SK-N-SH (cell line): Measurements from ENCODE around the gene CRYBG1. TPM values are rescaled to one million over a fixed set of nuclear protein-coding genes. Genes with fewer than 3 reads are reported as not detected.

Source experiments
- ELF1 ChIP-seq: IDR thresholded peaks from 2 replicates; pipeline ENCODE4 v1.4.0; 2012
- EP300 ChIP-seq, 2 experiments: IDR thresholded peaks; 2 replicates each; pipeline versions ENCODE4 v1.4.0 to v1.6.1; 2012; ENCODE audit warnings: borderline replicate concordance in 1 of 2, low read depth in 1 of 2, low read length in 1 of 2
- EZH2phosphoT487 ChIP-seq: fragments of 200-600 bp; sonication (generic); IDR thresholded peaks from 2 replicates; pipeline ENCODE4 v1.6.1; 2017; ENCODE audit warnings: low read depth, mixed run types, mild to moderate bottlenecking, antibody characterized with exemption, moderate library complexity, borderline replicate concordance
- FOSL2 ChIP-seq: IDR thresholded peaks from 2 replicates; pipeline ENCODE4 v1.4.0; 2012; ENCODE audit warnings: low read depth, mild to moderate bottlenecking, moderate library complexity, borderline replicate concordance
- FOXM1 ChIP-seq: IDR thresholded peaks from 2 replicates; pipeline ENCODE4 v1.4.0; 2012; ENCODE audit warnings: low read depth, mild to moderate bottlenecking
- GABPA ChIP-seq: IDR thresholded peaks from 2 replicates; pipeline ENCODE4 v1.4.0; 2012; ENCODE audit warnings: low read depth, mild to moderate bottlenecking
- GATA2 ChIP-seq: sonication (generic); formaldehyde crosslinking; IDR thresholded peaks from 2 replicates; pipeline ENCODE4 v1.5.0; 2020; ENCODE audit warnings: mild to moderate bottlenecking, missing genetic modification reagents
- JUND ChIP-seq: IDR thresholded peaks from 2 replicates; pipeline ENCODE4 v1.4.0; 2012
- MAX ChIP-seq: IDR thresholded peaks from 2 replicates; pipeline ENCODE4 v1.4.0; 2012; ENCODE audit warnings: low read depth
- MEF2A ChIP-seq: IDR thresholded peaks from 2 replicates; pipeline ENCODE4 v1.4.0; 2012; ENCODE audit warnings: low read depth, borderline replicate concordance
- MXI1 ChIP-seq: IDR thresholded peaks from 2 replicates; pipeline ENCODE4 v1.6.1; 2012; ENCODE audit warnings: mild to moderate bottlenecking, low read depth, low read length, improper control_type of control experiment
- NFIC ChIP-seq: IDR thresholded peaks from 2 replicates; pipeline ENCODE4 v1.4.0; 2012; ENCODE audit warnings: borderline replicate concordance
- POLR2AphosphoS5 ChIP-seq: IDR thresholded peaks from 2 replicates; pipeline ENCODE4 v1.6.1; 2012; ENCODE audit warnings: low read depth, low read length
- RCOR1 ChIP-seq: fragments of 150-350 bp; IDR thresholded peaks from 2 replicates; pipeline ENCODE4 v1.6.1; 2017; ENCODE audit warnings: antibody characterized with exemption, low read length
- SIN3A ChIP-seq: IDR thresholded peaks from 2 replicates; pipeline ENCODE4 v1.6.1; 2012; ENCODE audit warnings: low read depth, mild to moderate bottlenecking, low read length, moderate library complexity, borderline replicate concordance
- SMC3 ChIP-seq: IDR thresholded peaks from 2 replicates; pipeline ENCODE4 v1.6.1; 2012; ENCODE audit warnings: low read depth, low read length, improper control_type of control experiment
- TAF1 ChIP-seq: IDR thresholded peaks from 2 replicates; pipeline ENCODE4 v1.6.1; 2012; ENCODE audit warnings: low read depth, mild to moderate bottlenecking, low read length, moderate library complexity, borderline replicate concordance
- TCF12 ChIP-seq: IDR thresholded peaks from 2 replicates; pipeline ENCODE4 v1.4.0; 2012
- TEAD4 ChIP-seq: IDR thresholded peaks from 2 replicates; pipeline ENCODE4 v1.4.0; 2012; ENCODE audit warnings: mild to moderate bottlenecking, borderline replicate concordance; ENCODE audit not compliant: insufficient read depth
- USF2 ChIP-seq: fragments of 150-350 bp; IDR thresholded peaks from 2 replicates; pipeline ENCODE4 v1.6.1; 2017; ENCODE audit warnings: antibody characterized with exemption, low read length, low read depth, borderline replicate concordance
- YY1 ChIP-seq: IDR thresholded peaks from 2 replicates; pipeline ENCODE4 v1.4.0; 2012; ENCODE audit warnings: low read depth, mild to moderate bottlenecking
- ZBTB33 ChIP-seq: IDR thresholded peaks from 2 replicates; pipeline ENCODE4 v1.4.0; 2012; ENCODE audit warnings: low read depth, borderline replicate concordance
- polyA plus RNA-seq, 3 experiments: library from polyadenylated mRNA; depleted of rRNA; stranded (reverse); fragments of >200 nt; gene quantifications; 2 replicates each; pipeline ENCODE4 v1.2.3, GENCODE V29; 2012
- TF ChIP-seq, protein P1 (sequence below): IDR thresholded peaks from 2 replicates; pipeline ENCODE4 v1.6.1; 2012; ENCODE audit warnings: mild to moderate bottlenecking, low read depth, low read length, moderate library complexity

CRYBG1 gene
- polyA plus RNA-seq, 1 of the 3 experiments (the other 2 are of a cell fraction), result 13.8 TPM

- TF ChIP-seq SMC3 (no peak), ELF1 (peak; percentile 16; the same call in 1 of the 2 replicates), TEAD4 (peak; percentile 80; the same call in 1 of the 2 replicates), POLR2AphosphoS5 (peak; percentile 66; the same call in 1 of the 2 replicates), MAX (no peak), EZH2phosphoT487 (no peak), GABPA (peak; percentile 24; the same call in 1 of the 2 replicates), JUND (peak; percentile 97), FOSL2 (peak; percentile 99), EP300 (IDR thresholded peaks at IDR 0.05; ENCODE audit: borderline replicate concordance in 1 of 2, low read depth in 1 of 2, low read length in 1 of 2) (peak; percentile 34 to 96; a peak in 3 of 4 replicates), USF2 (no peak), NFIC (peak; percentile 99), GATA2 (no peak), ZBTB33 (no peak), RCOR1 (no peak), TCF12 (peak; percentile 94), SIN3A (no peak), YY1 (no peak; the same call in 1 of the 2 replicates), MEF2A (no peak), MXI1 (no peak), FOXM1 (peak; percentile 83), TAF1 (no peak)
- TF ChIP-seq, protein P1, sequence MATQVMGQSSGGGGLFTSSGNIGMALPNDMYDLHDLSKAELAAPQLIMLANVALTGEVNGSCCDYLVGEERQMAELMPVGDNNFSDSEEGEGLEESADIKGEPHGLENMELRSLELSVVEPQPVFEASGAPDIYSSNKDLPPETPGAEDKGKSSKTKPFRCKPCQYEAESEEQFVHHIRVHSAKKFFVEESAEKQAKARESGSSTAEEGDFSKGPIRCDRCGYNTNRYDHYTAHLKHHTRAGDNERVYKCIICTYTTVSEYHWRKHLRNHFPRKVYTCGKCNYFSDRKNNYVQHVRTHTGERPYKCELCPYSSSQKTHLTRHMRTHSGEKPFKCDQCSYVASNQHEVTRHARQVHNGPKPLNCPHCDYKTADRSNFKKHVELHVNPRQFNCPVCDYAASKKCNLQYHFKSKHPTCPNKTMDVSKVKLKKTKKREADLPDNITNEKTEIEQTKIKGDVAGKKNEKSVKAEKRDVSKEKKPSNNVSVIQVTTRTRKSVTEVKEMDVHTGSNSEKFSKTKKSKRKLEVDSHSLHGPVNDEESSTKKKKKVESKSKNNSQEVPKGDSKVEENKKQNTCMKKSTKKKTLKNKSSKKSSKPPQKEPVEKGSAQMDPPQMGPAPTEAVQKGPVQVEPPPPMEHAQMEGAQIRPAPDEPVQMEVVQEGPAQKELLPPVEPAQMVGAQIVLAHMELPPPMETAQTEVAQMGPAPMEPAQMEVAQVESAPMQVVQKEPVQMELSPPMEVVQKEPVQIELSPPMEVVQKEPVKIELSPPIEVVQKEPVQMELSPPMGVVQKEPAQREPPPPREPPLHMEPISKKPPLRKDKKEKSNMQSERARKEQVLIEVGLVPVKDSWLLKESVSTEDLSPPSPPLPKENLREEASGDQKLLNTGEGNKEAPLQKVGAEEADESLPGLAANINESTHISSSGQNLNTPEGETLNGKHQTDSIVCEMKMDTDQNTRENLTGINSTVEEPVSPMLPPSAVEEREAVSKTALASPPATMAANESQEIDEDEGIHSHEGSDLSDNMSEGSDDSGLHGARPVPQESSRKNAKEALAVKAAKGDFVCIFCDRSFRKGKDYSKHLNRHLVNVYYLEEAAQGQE, result no peak
- TF ChIP-seq, all 33 proteins: peak for 12
Observed at GRCh38 chr6:106527979-106528378, 167.5 kb downstream of the CRYBG1 start (continued).
